Measurements from ENCODE around the gene C6orf132.

C6orf132 gene

DNA sequence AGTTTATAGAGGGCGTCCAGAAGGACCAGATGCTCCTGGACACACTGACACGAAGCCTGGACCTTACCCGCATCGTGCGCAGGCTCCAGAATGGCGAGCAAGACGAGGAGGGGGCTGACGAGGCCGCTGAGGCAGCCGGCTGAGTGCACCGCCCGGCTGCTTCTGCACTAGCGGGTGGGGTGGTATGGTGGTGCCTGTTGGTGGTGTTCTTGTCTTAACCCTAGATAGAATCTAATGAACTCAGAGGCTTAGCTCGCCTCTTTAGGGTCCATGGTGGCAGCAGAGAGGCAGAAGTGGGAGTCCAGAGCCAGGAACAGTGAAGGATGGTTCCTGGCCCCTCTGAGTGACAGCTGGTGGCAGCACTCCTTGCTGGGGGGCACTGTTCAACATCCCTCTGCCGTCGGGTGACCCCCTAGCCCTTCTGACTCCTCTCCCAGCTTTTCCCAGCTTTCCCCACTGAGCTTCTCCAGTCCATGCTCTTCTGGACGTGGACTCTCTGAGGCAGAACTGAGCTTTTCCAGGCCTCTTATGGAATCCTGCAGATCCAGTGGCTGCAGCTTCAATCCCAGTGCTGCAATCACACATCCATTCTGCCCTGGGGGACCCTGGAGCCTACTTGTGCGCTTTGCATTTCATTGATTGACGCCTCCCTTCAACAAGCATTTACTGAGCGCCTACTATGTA lies 37.0 kb upstream of the C6orf132 start:
- H3K9me2 ChIP-seq (replicated peaks; ENCODE audit: control insufficient read depth, low read length) = no peaks in the 10 kb centered on the region
- no peak overlapping the region for H3K4me3 ChIP-seq (ENCODE audit: low read length)
- no peaks in the 10 kb centered on the region for H3K9me3 ChIP-seq (ENCODE audit: control insufficient read depth, insufficient read depth, low read length)
- no peak overlapping the region for H3K4me2 ChIP-seq (ENCODE audit: low read length)
- no peaks in the 10 kb centered on the region for H3F3A ChIP-seq (ENCODE audit: control insufficient read depth, insufficient read depth)
- peaks cover 8% of the 10 kb centered on the region for H3K4me1 ChIP-seq (ENCODE audit: control insufficient read depth, low read length)
- no peak overlapping the region for H3K27ac ChIP-seq (ENCODE audit: low read depth, low read length)
- H3K27me3 ChIP-seq (ENCODE audit: control insufficient read depth, low read length) = no peaks in the 10 kb centered on the region
- H3K36me3 ChIP-seq (ENCODE audit: control insufficient read depth, low read length) = no peaks in the 10 kb centered on the region
- no peak for TF ChIP-seq EZH2phosphoT487 (IDR thresholded peaks at IDR 0.05; ENCODE audit: borderline replicate concordance, low read length)
- TF ChIP-seq, protein P1, sequence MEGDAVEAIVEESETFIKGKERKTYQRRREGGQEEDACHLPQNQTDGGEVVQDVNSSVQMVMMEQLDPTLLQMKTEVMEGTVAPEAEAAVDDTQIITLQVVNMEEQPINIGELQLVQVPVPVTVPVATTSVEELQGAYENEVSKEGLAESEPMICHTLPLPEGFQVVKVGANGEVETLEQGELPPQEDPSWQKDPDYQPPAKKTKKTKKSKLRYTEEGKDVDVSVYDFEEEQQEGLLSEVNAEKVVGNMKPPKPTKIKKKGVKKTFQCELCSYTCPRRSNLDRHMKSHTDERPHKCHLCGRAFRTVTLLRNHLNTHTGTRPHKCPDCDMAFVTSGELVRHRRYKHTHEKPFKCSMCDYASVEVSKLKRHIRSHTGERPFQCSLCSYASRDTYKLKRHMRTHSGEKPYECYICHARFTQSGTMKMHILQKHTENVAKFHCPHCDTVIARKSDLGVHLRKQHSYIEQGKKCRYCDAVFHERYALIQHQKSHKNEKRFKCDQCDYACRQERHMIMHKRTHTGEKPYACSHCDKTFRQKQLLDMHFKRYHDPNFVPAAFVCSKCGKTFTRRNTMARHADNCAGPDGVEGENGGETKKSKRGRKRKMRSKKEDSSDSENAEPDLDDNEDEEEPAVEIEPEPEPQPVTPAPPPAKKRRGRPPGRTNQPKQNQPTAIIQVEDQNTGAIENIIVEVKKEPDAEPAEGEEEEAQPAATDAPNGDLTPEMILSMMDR (IDR thresholded peaks at IDR 0.05; ENCODE audit: low read depth, low read length, poor library complexity, severe bottlenecking) = no peak
- H3K79me2 ChIP-seq (ENCODE audit: control insufficient read depth, low read length) = no peaks in the 10 kb centered on the region
- no peaks in the 10 kb centered on the region for H4K20me1 ChIP-seq (ENCODE audit: control insufficient read depth, insufficient read depth, low read depth, low read length)

DNA sequence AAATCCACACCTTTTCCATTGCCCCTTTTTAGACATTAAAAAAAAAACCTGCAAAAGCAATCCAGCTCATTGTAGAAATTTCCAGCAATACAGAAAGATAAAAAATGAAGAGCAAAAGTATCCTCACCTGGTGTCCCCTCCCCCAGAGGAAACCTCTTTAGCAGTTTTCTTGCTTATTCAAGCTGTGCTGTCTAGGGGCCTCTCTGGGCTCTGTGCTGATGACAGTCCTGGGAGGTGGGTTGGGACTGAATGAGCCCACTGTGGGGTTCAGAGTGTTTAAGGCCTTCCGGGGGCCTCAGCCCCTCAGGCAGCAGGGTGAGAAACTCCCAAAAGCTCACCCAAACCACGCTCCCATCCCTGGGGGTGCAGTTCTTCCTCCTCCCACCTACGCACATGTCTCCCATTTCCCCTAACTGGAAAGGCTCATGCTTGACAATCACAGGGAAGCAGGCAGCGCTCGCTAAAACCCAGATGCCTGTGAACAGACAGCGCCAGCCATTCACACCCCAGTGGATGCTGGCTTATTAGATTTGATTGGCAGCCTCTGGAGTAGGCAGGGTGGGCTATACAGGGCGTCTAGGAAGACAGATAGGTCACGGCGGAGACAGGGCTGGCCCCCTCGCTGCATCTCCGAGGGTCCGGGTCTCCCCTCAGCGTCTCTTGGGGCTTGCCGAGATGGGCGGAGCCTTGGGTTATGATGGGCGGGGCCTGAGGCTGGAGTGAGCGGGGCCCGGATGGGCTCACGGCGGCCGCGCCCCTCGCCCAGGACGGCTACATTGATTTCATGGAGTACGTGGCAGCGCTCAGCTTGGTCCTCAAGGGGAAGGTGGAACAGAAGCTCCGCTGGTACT lies 35.3 kb upstream of the C6orf132 start:
- Histone ChIP-seq H3K79me2 (ENCODE audit: control insufficient read depth, low read length) (no peaks in the 10 kb centered on the region), H3K4me1 (ENCODE audit: control insufficient read depth, low read length) (peaks cover 8% of the 10 kb centered on the region), H3K4me3 (ENCODE audit: low read length) (no peak overlapping the region), H4K20me1 (ENCODE audit: control insufficient read depth, insufficient read depth, low read depth, low read length) (no peaks in the 10 kb centered on the region), H3K9me3 (ENCODE audit: control insufficient read depth, insufficient read depth, low read length) (no peaks in the 10 kb centered on the region), H3K27me3 (ENCODE audit: control insufficient read depth, low read length) (no peaks in the 10 kb centered on the region), H3K27ac (ENCODE audit: low read depth, low read length) (no peak overlapping the region), H3K9me2 (replicated peaks; ENCODE audit: control insufficient read depth, low read length) (no peaks in the 10 kb centered on the region), H3K4me2 (ENCODE audit: low read length) (no peak overlapping the region), H3F3A (ENCODE audit: control insufficient read depth, insufficient read depth) (no peaks in the 10 kb centered on the region), H3K36me3 (ENCODE audit: control insufficient read depth, low read length) (no peaks in the 10 kb centered on the region)
- no peak for TF ChIP-seq EZH2phosphoT487 (IDR thresholded peaks at IDR 0.05; ENCODE audit: borderline replicate concordance, low read length)
- TF ChIP-seq, protein P1 (IDR thresholded peaks at IDR 0.05; ENCODE audit: low read depth, low read length, poor library complexity, severe bottlenecking) = no peak

DNA sequence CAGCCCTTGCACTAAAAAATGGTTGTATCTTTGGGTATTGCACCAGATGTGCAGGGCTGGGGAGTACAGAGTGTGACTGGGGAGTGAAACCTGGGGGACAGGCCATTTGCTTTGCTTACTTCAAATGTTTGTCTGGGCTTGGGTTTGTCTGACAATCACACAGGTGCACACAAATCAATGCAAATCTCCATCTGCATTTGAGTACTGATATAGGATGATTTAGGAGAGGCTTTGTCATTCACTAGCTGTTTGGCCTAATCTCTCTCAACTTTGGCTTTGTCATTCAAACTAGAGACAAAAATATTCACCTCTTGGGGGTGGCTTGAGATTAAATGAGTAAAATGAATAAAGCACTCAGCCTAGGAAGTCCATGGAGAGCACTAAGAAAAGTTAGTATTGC lies 34.6 kb upstream of the C6orf132 start:
- TF ChIP-seq, protein P1 (IDR thresholded peaks at IDR 0.05; ENCODE audit: low read depth, low read length, poor library complexity, severe bottlenecking) = no peak
- TF ChIP-seq EZH2phosphoT487 (IDR thresholded peaks at IDR 0.05; ENCODE audit: borderline replicate concordance, low read length) = no peak
- Histone ChIP-seq H3K9me2 (replicated peaks; ENCODE audit: control insufficient read depth, low read length) (no peaks in the 10 kb centered on the region), H3K9me3 (ENCODE audit: control insufficient read depth, insufficient read depth, low read length) (no peaks in the 10 kb centered on the region), H3K4me1 (ENCODE audit: control insufficient read depth, low read length) (peaks cover 8% of the 10 kb centered on the region), H3K4me3 (ENCODE audit: low read length) (no peak overlapping the region), H3K36me3 (ENCODE audit: control insufficient read depth, low read length) (no peaks in the 10 kb centered on the region), H3K27ac (ENCODE audit: low read depth, low read length) (no peak overlapping the region), H3K79me2 (ENCODE audit: control insufficient read depth, low read length) (no peaks in the 10 kb centered on the region), H3F3A (ENCODE audit: control insufficient read depth, insufficient read depth) (no peaks in the 10 kb centered on the region), H3K4me2 (ENCODE audit: low read length) (no peak overlapping the region), H4K20me1 (ENCODE audit: control insufficient read depth, insufficient read depth, low read depth, low read length) (no peaks in the 10 kb centered on the region), H3K27me3 (ENCODE audit: control insufficient read depth, low read length) (no peaks in the 10 kb centered on the region)

Data from DOHH2 (cell line).